NCI-H2107 treated with DMSO at 0.1 percent for 48 hours (cell line): Measurements from ENCODE around the gene PPY.
A peak's percentile ranks its signal among the peaks of the same experiment; 100 is the strongest.
"Not testable (repeated sequence)": the region's sequence is repeated elsewhere in the genome, so short reads cannot be mapped to it uniquely, and the experiment has no call there.

Source experiments
- DNase-seq: peaks from one replicate; lab custom pipeline; 2025; ENCODE audit not compliant: unreplicated experiment; lab: John Stamatoyannopoulos, UW

PPY gene

GRCh38 chr17:43966276-43966675 lies 24.0 kb upstream of the PPY start:
- no peak for DNase-seq

GRCh38 chr17:43962479-43962878 lies 20.2 kb upstream of the PPY start:
- DNase-seq: no peak

GRCh38 chr17:43961954-43962353 lies 19.7 kb upstream of the PPY start:
- DNase-seq: no peak

- not testable (repeated sequence) for DNase-seq
These were observed 19.0 kb upstream of the PPY start for GRCh38 chr17:43961292-43961691.

GRCh38 chr17:43958748-43959352 lies 16.6 kb upstream of the PPY start:
- DNase-seq: no peak

GRCh38 chr17:43956222-43956621 lies 13.9 kb upstream of the PPY start:
- no peak for DNase-seq

- no peak for DNase-seq
These were observed 11.5 kb upstream of the PPY start, which contains the start of gene PYY for GRCh38 chr17:43953746-43954145. PYY (minus strand) TSS chr17:43953940; CDS start chr17:43953483, 457 bp downstream.

GRCh38 chr17:43952724-43953666 lies 10.7 kb upstream of the PPY start:
- DNase-seq: no peak

GRCh38 chr17:43952351-43952723 lies 10.1 kb upstream of the PPY start:
- no peak for DNase-seq

GRCh38 chr17:43951750-43952149 lies 9.5 kb upstream of the PPY start:
- no peak for DNase-seq

GRCh38 chr17:43950554-43950953 lies 8.3 kb upstream of the PPY start:
- DNase-seq: no peak

- DNase-seq: no peak
These were observed 7.5 kb upstream of the PPY start for GRCh38 chr17:43949781-43950180.

GRCh38 chr17:43946781-43947180 lies 4.5 kb upstream of the PPY start:
- no peak for DNase-seq

- DNase-seq: no peak
These were observed 3.0 kb upstream of the PPY start for GRCh38 chr17:43945074-43945829.

GRCh38 chr17:43940630-43941029 lies 1.6 kb downstream of the PPY start:
- peak; percentile 8 for DNase-seq

GRCh38 chr17:43939886-43940285 lies 2.4 kb downstream of the PPY start:
- DNase-seq: no peak

GRCh38 chr17:43939452-43939851 lies 2.8 kb downstream of the PPY start:
- not testable (repeated sequence) for DNase-seq

GRCh38 chr17:43938838-43939182 lies 3.5 kb downstream of the PPY start:
- DNase-seq: no peak

- no peak for DNase-seq
These were observed 5.8 kb downstream of the PPY start for GRCh38 chr17:43936434-43936833.

GRCh38 chr17:43935926-43936261 lies 6.4 kb downstream of the PPY start:
- no peak for DNase-seq

GRCh38 chr17:43935204-43935925 lies 6.9 kb downstream of the PPY start:
- DNase-seq: no peak
